ENCODE results near the gene GRAP2. TPM values are rescaled to one million over a fixed set of nuclear protein-coding genes. Genes with fewer than 3 reads are reported as not detected.

The GRAP2 gene
- total RNA-seq, 1 donor from 2014 or later: 4.2 TPM

DNA sequence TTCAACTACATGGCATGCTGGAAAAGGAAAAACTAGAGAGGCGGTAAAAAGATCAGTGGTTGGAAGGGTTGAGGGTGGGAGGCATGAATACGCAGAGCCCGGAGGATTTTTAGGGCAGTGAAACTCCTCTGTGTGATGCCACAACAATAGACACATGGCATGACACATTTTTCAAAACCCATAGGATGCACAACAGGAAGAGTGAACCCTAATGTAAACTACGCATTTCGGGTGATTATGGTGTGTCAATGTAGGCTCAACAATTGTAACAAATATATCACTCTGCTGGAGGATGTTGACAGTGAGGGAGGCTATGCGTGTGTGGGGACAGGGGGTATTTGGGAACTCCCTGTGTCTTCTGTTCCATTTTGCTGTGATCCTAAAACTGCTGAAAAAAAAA lies 78.2 kb downstream of the GRAP2 start:
- peaks cover 5% of the 10 kb centered on the region for H3K27me3 Mint-ChIP-seq
- POLR2A ChIA-PET: no interaction called here
- no peaks in the 10 kb centered on the region for H3K9me3 Mint-ChIP-seq
- intact Hi-C loops (cut with micrococcal nuclease): no loop called here
- ATAC-seq (ENCODE audit: low read depth): no peak
- CTCF ChIA-PET: no interaction called here
- no peak overlapping the region for H3K4me3 Mint-ChIP-seq
- H3K27ac Mint-ChIP-seq: no peak overlapping the region
- no peaks in the 10 kb centered on the region for H3K36me3 Mint-ChIP-seq (ENCODE audit: low read depth)
- H3K4me1 Mint-ChIP-seq: no peaks in the 10 kb centered on the region
- DNase-seq: no peak
- TF ChIP-seq, protein P1, sequence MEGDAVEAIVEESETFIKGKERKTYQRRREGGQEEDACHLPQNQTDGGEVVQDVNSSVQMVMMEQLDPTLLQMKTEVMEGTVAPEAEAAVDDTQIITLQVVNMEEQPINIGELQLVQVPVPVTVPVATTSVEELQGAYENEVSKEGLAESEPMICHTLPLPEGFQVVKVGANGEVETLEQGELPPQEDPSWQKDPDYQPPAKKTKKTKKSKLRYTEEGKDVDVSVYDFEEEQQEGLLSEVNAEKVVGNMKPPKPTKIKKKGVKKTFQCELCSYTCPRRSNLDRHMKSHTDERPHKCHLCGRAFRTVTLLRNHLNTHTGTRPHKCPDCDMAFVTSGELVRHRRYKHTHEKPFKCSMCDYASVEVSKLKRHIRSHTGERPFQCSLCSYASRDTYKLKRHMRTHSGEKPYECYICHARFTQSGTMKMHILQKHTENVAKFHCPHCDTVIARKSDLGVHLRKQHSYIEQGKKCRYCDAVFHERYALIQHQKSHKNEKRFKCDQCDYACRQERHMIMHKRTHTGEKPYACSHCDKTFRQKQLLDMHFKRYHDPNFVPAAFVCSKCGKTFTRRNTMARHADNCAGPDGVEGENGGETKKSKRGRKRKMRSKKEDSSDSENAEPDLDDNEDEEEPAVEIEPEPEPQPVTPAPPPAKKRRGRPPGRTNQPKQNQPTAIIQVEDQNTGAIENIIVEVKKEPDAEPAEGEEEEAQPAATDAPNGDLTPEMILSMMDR (IDR thresholded peaks at IDR 0.05): no peak

- no peak for ATAC-seq (ENCODE audit: low read depth)
- DNase-seq: no peak
- TF ChIP-seq, protein P1 (IDR thresholded peaks at IDR 0.05): no peak
- Mint-ChIP-seq H3K9me3 (no peaks in the 10 kb centered on the region), H3K4me3 (no peak overlapping the region), H3K36me3 (ENCODE audit: low read depth) (no peaks in the 10 kb centered on the region), H3K27ac (no peak overlapping the region), H3K27me3 (peaks cover 7% of the 10 kb centered on the region), H3K4me1 (no peaks in the 10 kb centered on the region)
- POLR2A ChIA-PET: no interaction called here
- intact Hi-C loops (cut with micrococcal nuclease): no loop called here
- CTCF ChIA-PET: no interaction called here
These were observed 78.6 kb downstream of the GRAP2 start for GRCh38 chr22:39979458-39979857.

- CTCF ChIA-PET: no interaction called here
- no peak for ATAC-seq (ENCODE audit: low read depth)
- no peaks in the 10 kb centered on the region for H3K4me1 Mint-ChIP-seq
- H3K9me3 Mint-ChIP-seq: no peaks in the 10 kb centered on the region
- H3K4me3 Mint-ChIP-seq: no peak overlapping the region
- no peak for DNase-seq
- no peaks in the 10 kb centered on the region for H3K36me3 Mint-ChIP-seq (ENCODE audit: low read depth)
- TF ChIP-seq, protein P1 (IDR thresholded peaks at IDR 0.05): no peak
- POLR2A ChIA-PET: no interaction called here
- intact Hi-C loops (cut with micrococcal nuclease): no loop called here
- H3K27ac Mint-ChIP-seq: no peak overlapping the region
- H3K27me3 Mint-ChIP-seq: peaks cover 15% of the 10 kb centered on the region
These were observed 79.7 kb downstream of the GRAP2 start for GRCh38 chr22:39980596-39980995.

DNA sequence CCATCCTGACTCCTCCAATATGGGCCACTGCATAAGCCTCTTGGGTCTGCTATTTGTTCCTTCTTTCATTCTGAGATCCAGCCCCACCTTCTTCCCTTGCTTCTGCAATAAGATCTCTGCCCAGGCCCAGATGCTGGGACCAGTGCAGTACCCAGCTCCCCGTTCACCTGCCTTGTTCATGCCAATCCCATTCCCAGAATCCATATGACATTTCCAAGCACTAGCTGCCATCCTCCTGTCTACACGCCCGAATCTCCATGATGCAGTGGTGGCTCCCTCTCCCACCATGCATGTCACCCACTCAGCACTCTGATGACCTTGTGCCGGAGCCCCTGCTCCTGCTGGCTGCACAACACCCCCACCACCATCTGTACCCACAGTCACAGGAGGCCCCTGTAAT lies 82.5 kb downstream of the GRAP2 start:
- ChIA-PET POLR2A (interaction anchor here (0.6 kb wide), 1 partner anchor 92 kb away, joined by 3 read pairs; no protein-coding TSS in a partner anchor), CTCF (no interaction called here)
- TF ChIP-seq, protein P1 (IDR thresholded peaks at IDR 0.05): no peak
- H3K4me3 Mint-ChIP-seq: no peak overlapping the region
- no peaks in the 10 kb centered on the region for H3K9me3 Mint-ChIP-seq
- peaks cover 20% of the 10 kb centered on the region for H3K27me3 Mint-ChIP-seq
- no peak overlapping the region for H3K27ac Mint-ChIP-seq
- intact Hi-C loops (cut with micrococcal nuclease): no loop called here
- ATAC-seq (ENCODE audit: low read depth) (no peak), DNase-seq (no peak)
- H3K36me3 Mint-ChIP-seq (ENCODE audit: low read depth): no peaks in the 10 kb centered on the region
- no peaks in the 10 kb centered on the region for H3K4me1 Mint-ChIP-seq

DNA sequence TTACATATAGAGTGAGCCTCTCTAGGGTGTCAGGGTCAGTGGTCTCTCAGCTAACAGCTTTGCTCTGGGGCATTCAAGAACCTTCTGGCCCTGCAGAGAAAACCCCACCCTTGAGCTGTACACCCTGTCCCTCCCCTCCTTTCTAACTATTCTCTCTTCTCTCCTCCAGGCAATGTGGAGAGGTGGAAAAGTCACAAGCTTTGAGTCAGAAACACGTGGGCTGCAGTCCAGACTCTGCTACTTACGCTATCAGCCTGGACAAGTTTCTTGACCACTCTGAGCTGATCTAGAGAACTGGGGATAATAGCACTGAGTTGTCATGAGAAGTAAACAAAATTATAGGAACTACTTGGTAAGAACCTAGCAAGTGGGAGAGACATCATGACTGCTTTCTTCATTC lies 83.1 kb downstream of the GRAP2 start:
- CTCF ChIA-PET: no interaction called here

More for the DNA sequence above, 83.1 kb downstream of the GRAP2 start:
- DNase-seq (no peak), ATAC-seq (ENCODE audit: low read depth) (no peak)
- no peaks in the 10 kb centered on the region for H3K36me3 Mint-ChIP-seq (ENCODE audit: low read depth)
- no peak overlapping the region for H3K27ac Mint-ChIP-seq
- POLR2A ChIA-PET: interaction anchor here (0.6 kb wide), 2 partner anchors 92 to 212 kb away, joined by 3 to 4 read pairs; no protein-coding TSS in a partner anchor
- intact Hi-C loops (cut with micrococcal nuclease): no loop called here
- no peaks in the 10 kb centered on the region for H3K9me3 Mint-ChIP-seq
- TF ChIP-seq, protein P1 (IDR thresholded peaks at IDR 0.05): no peak
- H3K27me3 Mint-ChIP-seq: peaks cover 27% of the 10 kb centered on the region
- H3K4me3 Mint-ChIP-seq: no peak overlapping the region
- no peaks in the 10 kb centered on the region for H3K4me1 Mint-ChIP-seq

All from activated B cell treated with CpG ODN at 0.5 μM for 24 hours (primary cell).